Stimulated activated CD8-positive, alpha-beta memory T cell treated with anti-CD3 and anti-CD28 coated beads, Interleukin-2, amount 100 ng/mL, for 1 hour (primary cell): ENCODE results near the gene UBE3D.
"Not testable (repeated sequence)": the region's sequence is repeated elsewhere in the genome, so short reads cannot be mapped to it uniquely, and the experiment has no call there.

ENCODE experiments used
- DNase-seq, 2 donors: peaks; one replicate each; pipeline ENCODE4 v3.0.0-alpha.2; 2020; ENCODE audit warnings: low read depth in 2 of 2

The UBE3D gene

GRCh38 chr6:82914511-82914910 lies 151.1 kb downstream of the UBE3D start:
- DNase-seq: no peak

GRCh38 chr6:82910820-82911219 lies 154.8 kb downstream of the UBE3D start:
- DNase-seq: no peak

- no peak for DNase-seq
Measured at GRCh38 chr6:82910395-82910794, 155.2 kb downstream of the UBE3D start.

- DNase-seq: no peak
Measured at GRCh38 chr6:82909551-82909950, 156.1 kb downstream of the UBE3D start.

GRCh38 chr6:82908661-82909060 lies 157.0 kb downstream of the UBE3D start:
- DNase-seq: no peak

- no peak for DNase-seq
Measured at GRCh38 chr6:82906951-82907350, 158.7 kb downstream of the UBE3D start.

GRCh38 chr6:82906489-82906888 lies 159.2 kb downstream of the UBE3D start:
- DNase-seq: no peak

GRCh38 chr6:82904860-82905259 lies 160.8 kb downstream of the UBE3D start:
- no peak for DNase-seq

GRCh38 chr6:82904257-82904656 lies 161.4 kb downstream of the UBE3D start:
- no peak for DNase-seq

GRCh38 chr6:82902290-82902689 lies 163.4 kb downstream of the UBE3D start:
- DNase-seq: no peak

- no peak for DNase-seq
Measured at GRCh38 chr6:82894653-82895259, 170.9 kb downstream of the UBE3D start.

- no peak for DNase-seq
Measured at GRCh38 chr6:82893889-82894652, 171.6 kb downstream of the UBE3D start.

- DNase-seq: not testable (repeated sequence)
Measured at GRCh38 chr6:82891503-82891902, 174.1 kb downstream of the UBE3D start.

- DNase-seq: no peak
Measured at GRCh38 chr6:82891076-82891475, 174.6 kb downstream of the UBE3D start.

GRCh38 chr6:82890240-82890639 lies 175.4 kb downstream of the UBE3D start:
- DNase-seq: no peak

- no peak for DNase-seq
Measured at GRCh38 chr6:82889143-82889542, 176.5 kb downstream of the UBE3D start.

GRCh38 chr6:82882363-82883023 lies 183.1 kb downstream of the UBE3D start:
- no peak for DNase-seq

- no peak for DNase-seq
Measured at GRCh38 chr6:82881519-82881918, 184.1 kb downstream of the UBE3D start.

- no peak for DNase-seq
Measured at GRCh38 chr6:82878812-82879211, 186.8 kb downstream of the UBE3D start.

- DNase-seq: no peak
Measured at GRCh38 chr6:82877213-82878195, 188.1 kb downstream of the UBE3D start.

GRCh38 chr6:82875573-82876185 lies 190.0 kb downstream of the UBE3D start:
- DNase-seq: no peak
